ENCODE results near the gene DOCK1. TPM values are rescaled to one million over a fixed set of nuclear protein-coding genes. Genes with fewer than 3 reads are reported as not detected.

Gene DOCK1
- total RNA-seq, 1 donor from 2014 or later: 25.8 TPM

DNA sequence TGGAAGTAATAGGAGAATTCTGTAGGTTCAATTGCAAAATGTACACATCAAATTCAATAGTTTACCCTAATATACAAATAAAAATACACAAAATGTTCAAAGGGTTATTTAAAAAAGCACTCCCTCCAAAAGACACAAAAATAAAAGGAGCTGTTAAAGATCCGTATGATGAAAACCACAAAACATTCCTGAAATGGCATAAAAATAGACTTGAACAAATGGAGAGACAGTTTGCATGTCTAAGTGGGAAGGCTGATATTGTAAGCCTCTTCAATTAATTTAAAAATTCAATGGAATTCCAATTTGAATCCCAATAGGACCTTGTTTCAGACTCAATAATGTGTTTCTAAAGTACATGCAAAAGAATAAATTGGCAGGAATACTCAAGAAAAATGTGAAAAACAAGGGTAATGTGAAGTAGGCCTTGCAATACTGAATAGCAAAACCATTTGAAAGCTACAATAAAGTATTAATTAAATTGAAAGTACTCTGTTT is 329.1 kb downstream of the DOCK1 start:
- no peak for DNase-seq (ENCODE audit: low spot score in 2 of 2)
- Histone ChIP-seq H3K9me3 (no peaks in the 10 kb centered on the region), H3K4me3 (no peak overlapping the region), H3K27me3 (no peaks in the 10 kb centered on the region), H3K36me3 (no peaks in the 10 kb centered on the region), H3K27ac (no peak overlapping the region), H3K4me1 (no peaks in the 10 kb centered on the region)
- intact Hi-C loops (cut with DNase I): no loop called here
- TF ChIP-seq, protein P1, sequence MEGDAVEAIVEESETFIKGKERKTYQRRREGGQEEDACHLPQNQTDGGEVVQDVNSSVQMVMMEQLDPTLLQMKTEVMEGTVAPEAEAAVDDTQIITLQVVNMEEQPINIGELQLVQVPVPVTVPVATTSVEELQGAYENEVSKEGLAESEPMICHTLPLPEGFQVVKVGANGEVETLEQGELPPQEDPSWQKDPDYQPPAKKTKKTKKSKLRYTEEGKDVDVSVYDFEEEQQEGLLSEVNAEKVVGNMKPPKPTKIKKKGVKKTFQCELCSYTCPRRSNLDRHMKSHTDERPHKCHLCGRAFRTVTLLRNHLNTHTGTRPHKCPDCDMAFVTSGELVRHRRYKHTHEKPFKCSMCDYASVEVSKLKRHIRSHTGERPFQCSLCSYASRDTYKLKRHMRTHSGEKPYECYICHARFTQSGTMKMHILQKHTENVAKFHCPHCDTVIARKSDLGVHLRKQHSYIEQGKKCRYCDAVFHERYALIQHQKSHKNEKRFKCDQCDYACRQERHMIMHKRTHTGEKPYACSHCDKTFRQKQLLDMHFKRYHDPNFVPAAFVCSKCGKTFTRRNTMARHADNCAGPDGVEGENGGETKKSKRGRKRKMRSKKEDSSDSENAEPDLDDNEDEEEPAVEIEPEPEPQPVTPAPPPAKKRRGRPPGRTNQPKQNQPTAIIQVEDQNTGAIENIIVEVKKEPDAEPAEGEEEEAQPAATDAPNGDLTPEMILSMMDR (IDR thresholded peaks at IDR 0.05): no peak

DNA sequence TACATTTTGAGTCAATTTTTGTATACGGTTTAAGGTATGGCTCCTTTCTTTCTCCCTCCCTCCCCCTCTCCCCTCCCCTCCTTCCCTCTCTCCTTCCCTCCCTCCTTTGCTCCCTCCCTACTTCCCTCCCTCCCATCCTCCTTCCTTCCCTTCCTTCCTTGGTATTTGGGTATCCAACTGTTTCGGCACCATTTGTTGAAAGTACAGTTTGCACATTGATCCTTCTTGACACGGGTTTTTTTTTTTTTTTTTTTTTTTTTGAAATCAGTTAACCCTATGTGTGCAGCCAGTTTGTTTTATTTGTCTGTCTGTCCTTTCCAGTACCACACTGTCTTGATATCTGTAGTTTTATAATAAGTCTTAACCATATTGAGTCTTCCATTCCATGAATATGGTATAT is 331.0 kb downstream of the DOCK1 start:
- H3K4me1 ChIP-seq: no peaks in the 10 kb centered on the region
- H3K27me3 ChIP-seq: no peaks in the 10 kb centered on the region
- intact Hi-C loops (cut with DNase I): no loop called here
- no peak overlapping the region for H3K4me3 ChIP-seq
- no peaks in the 10 kb centered on the region for H3K9me3 ChIP-seq
- DNase-seq (ENCODE audit: low spot score in 2 of 2): no peak
- TF ChIP-seq, protein P1 (IDR thresholded peaks at IDR 0.05): no peak
- H3K36me3 ChIP-seq: no peaks in the 10 kb centered on the region
- no peak overlapping the region for H3K27ac ChIP-seq

GRCh38 chr10:127242914-127243313 is 337.7 kb downstream of the DOCK1 start:
- DNase-seq (ENCODE audit: low spot score in 2 of 2): no peak
- intact Hi-C loops (cut with DNase I): no loop called here

GRCh38 chr10:127243490-127244272 is 338.5 kb downstream of the DOCK1 start:
- intact Hi-C loops (cut with DNase I): no loop called here
- no peaks in the 10 kb centered on the region for H3K27me3 ChIP-seq
- no peak overlapping the region for H3K27ac ChIP-seq
- peaks cover 1 to 3% of the 10 kb centered on the region in 2 donors for H3K36me3 ChIP-seq
- H3K4me3 ChIP-seq: no peak overlapping the region
- H3K9me3 ChIP-seq: no peaks in the 10 kb centered on the region
- DNase-seq (ENCODE audit: low spot score in 2 of 2): no peak
- TF ChIP-seq, protein P1 (IDR thresholded peaks at IDR 0.05): peak in 2 of 3 experiments; percentile 15 to 22
- H3K4me1 ChIP-seq: no peaks in the 10 kb centered on the region

More at GRCh38 chr10:127242914-127243313, 337.7 kb downstream of the DOCK1 start:
- Histone ChIP-seq H3K27ac (no peak overlapping the region), H3K36me3 (no peaks in the 10 kb centered on the region), H3K4me3 (no peak overlapping the region), H3K4me1 (no peaks in the 10 kb centered on the region), H3K27me3 (no peaks in the 10 kb centered on the region), H3K9me3 (no peaks in the 10 kb centered on the region)
- TF ChIP-seq, protein P1 (IDR thresholded peaks at IDR 0.05): no peak

- Histone ChIP-seq H3K4me3 (no peak overlapping the region), H3K27me3 (no peaks in the 10 kb centered on the region), H3K9me3 (no peaks in the 10 kb centered on the region), H3K4me1 (no peaks in the 10 kb centered on the region), H3K36me3 (peaks cover 4 to 11% of the 10 kb centered on the region in 2 donors), H3K27ac (no peak overlapping the region)
- no peak for DNase-seq (ENCODE audit: low spot score in 2 of 2)
- TF ChIP-seq, protein P1 (IDR thresholded peaks at IDR 0.05): no peak
- intact Hi-C loops (cut with DNase I): no loop called here
These were observed 340.2 kb downstream of the DOCK1 start for GRCh38 chr10:127245456-127245855.
